ENCODE results near the gene ZNF649.
"Not testable (repeated sequence)": the region's sequence is repeated elsewhere in the genome, so short reads cannot be mapped to it uniquely, and the experiment has no call there.

ZNF649 gene

GRCh38 chr19:51904331-51905165 lies at the start of gene ZNF649:
Gene ZNF649, minus strand, starts transcription at chr19:51905017. Its CDS starts 4,910 bp downstream, at chr19:51900107.
- peak; percentile 78 for DNase-seq

DNA sequence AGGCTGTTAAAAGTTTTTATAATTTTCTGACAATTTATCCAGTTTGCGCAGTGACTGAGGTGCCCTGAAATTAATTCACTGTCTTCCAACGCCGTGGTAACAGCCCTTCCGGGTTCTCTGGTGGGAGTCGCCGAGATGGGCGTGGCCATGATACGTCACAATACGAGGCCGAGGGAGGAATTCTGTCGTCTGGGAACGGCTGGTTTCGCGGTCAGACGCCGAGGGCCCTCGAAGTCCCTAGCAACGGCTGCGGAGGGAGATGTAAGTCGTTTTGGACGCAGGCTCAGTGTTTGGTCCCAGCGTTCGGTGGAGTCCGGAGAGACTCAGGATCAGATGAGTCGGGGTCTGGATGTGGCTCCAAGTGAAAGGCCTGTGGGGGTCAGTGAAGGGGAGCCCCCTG lies 44.2 kb upstream of the ZNF649 start:
- no peak for DNase-seq

DNA sequence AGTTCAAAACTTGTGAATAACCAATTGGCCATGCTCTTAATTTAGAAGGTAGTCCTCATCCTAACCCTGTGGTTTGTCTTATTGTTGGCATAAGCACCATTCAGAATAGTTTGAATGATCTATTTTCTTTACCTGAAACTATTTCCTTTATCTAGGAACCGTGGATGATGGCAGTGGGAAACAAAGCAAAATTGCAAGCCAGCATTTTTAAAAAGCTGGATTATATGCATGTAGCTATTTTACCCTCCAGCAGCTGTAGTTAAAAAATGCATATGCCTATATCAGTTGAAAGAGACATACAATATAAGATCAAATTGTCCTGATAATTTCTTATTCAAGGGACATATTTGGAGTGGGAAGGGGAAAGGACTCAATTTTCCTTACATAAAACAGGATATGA lies 41.8 kb upstream of the ZNF649 start:
- no peak for DNase-seq

DNA sequence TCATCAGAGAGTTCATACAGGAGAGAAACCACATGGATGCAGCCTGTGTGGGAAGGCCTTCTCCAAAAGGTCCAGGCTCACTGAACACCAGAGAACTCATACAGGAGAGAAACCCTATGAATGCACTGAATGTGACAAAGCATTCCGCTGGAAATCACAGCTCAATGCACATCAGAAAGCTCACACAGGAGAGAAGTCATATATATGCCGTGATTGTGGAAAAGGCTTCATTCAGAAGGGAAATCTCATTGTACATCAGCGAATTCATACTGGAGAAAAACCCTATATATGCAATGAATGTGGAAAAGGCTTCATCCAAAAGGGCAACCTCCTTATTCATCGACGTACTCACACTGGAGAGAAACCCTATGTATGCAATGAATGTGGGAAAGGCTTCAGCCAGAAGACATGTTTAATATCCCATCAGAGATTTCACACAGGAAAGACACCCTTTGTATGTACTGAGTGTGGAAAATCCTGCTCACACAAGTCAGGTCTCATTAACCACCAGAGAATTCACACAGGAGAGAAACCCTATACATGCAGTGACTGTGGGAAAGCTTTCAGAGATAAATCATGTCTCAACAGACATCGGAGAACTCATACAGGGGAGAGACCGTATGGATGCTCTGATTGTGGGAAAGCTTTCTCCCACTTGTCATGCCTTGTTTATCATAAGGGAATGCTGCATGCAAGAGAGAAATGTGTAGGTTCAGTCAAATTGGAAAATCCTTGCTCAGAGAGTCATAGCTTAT lies 40.2 kb upstream of the ZNF649 start:
- no peak for DNase-seq

DNA sequence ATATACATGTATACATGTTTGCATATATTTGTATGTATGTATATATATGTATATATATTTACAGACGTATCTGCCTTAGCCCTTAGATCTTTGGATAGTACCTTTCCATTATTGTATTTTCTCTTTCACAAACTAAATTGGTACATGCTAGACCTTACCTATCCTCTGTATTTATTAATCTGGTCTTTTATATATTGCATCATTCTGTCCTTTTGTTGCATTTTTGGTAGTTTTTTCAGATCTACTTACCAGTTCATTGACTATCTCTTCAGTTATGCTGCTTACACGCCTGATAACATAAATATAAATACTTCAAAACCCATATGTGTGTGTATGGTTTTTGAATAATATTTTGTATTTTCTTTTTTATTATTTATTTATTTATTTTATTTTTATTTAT lies 34.1 kb upstream of the ZNF649 start:
- no peak for DNase-seq

DNA sequence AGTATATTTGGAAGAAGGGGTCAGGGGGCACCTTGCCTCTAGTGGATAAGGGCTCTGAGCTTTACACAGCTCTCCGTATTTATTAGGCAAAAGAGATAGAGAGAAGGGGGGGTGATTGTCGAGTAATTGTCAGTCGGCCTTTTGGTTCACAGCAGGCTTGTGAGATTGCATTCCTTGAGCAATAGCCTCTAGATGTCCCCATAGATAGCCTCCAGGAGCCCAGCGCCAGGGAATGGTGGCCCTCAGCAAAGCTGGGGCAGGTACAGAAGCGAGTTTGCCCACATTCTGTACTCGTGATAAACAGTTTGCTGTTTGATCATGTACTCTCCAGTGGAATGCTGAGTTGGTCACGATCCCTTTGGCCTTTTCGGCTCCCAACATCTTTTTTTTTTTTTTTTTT lies 27.1 kb upstream of the ZNF649 start:
- no peak for DNase-seq

DNA sequence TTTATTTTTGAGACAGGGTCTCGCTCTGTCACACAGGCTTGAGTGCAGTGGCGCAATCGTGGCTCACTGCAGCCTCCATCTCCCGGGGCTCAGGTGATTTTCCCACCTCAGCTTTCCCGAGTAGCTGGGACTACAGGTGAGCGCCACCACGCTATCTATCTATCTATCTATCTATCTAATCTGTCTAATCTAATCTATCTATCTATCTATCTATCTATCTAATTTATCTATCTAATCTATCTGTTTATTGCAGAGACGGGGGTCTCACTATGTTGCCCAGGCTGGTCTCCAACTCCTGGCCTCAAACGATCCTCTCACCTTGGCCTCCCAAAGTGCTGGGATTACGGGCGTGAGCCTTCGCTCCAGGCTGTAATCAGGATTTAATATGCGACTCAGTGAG lies 23.0 kb upstream of the ZNF649 start:
- no peak for DNase-seq

GRCh38 chr19:51926784-51927741 lies 22.2 kb upstream of the ZNF649 start, which contains the start of gene ZNF613:
Gene ZNF613, plus strand, starts transcription at chr19:51927472. Its CDS starts 8,749 bp downstream, at chr19:51936221.
- peak; percentile 83 for DNase-seq

DNA sequence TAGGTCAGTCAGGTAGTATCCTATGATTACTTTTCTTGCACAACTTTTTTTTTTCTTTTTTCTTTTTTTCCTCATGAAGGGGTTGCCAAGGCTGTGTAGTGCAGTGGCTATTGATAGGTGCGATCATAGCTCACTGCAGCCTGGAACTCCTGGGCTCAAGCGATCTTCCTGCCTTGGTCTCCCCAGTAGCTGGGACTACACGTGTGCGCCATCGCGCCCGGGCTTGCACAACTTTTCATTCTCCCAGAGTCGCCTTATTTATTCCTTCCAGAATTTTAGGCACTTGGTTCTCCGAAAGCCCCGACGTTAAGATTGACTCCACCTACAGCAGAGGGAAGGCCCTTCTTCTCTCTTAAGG lies 21.6 kb upstream of the ZNF649 start:
- no peak for DNase-seq

- DNase-seq = no peak
Measured at GRCh38 chr19:51921949-51922348, 17.1 kb upstream of the ZNF649 start.

- no peak for DNase-seq
Measured at GRCh38 chr19:51919606-51920005, 14.8 kb upstream of the ZNF649 start.

GRCh38 chr19:51916167-51916566 lies 11.3 kb upstream of the ZNF649 start:
- no peak for DNase-seq

- no peak for DNase-seq
Measured at GRCh38 chr19:51915324-51915867, 10.6 kb upstream of the ZNF649 start.

DNA sequence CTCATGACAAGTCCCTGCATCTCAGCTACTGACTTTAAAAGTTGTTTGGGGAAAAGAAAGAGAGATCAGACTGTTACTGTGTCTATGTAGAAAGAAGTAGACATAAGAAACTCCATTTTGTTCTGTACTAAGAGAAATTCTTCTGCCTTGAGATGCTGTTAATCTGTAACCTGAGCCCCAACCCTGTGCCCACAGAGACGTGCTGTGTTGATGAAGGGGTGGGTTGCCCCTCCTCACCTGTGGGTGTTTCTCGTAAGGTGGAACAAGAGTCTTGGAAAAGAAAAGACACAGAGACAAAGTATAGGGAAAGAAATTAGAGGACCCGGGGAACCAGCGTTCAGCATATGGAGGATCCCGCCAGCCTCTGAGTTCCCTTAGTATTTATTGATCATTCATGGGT lies 3.2 kb upstream of the ZNF649 start:
- not testable (repeated sequence) for DNase-seq

GRCh38 chr19:51906108-51906507 lies 1.3 kb upstream of the ZNF649 start:
- DNase-seq = not testable (repeated sequence)

DNA sequence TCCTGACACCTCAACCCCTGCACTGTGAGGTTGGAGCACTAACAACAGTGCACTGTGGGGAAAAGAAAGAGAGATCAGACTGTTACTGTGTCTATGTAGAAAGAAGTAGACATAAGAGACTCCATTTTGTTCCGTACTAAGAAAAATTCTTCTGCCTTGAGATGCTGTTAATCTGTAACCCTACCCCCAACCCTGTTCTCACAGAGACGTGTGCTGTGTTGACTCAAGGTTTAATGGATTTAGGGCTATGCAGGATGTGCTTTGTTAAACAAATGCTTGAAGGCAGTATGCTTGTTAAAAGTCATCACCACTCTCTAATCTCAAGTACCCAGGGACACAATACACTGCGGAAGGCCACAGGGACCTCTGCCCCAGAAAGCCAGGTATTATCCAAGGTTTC lies 822 bp upstream of the ZNF649 start:
- not testable (repeated sequence) for DNase-seq

DNA sequence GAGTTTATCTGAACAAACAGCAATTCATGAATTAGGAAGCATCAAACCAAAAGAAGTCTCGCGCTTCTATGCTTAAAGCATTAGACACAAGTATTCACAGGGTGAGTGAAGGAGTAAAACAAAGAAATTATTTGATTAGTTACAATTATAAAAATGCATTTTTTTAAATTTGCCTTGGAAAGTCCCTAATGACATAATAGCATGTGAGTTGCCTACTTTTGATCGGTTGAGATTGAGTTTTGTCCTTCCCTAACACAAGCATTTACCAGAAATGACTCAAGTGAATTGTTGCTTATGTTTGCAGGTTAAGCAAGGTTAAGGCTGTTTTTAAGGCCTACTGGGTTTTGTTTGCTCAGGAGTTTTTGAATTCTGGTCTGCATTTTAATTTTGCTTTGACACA lies 389 bp upstream of the ZNF649 start:
- DNase-seq = no peak

DNA sequence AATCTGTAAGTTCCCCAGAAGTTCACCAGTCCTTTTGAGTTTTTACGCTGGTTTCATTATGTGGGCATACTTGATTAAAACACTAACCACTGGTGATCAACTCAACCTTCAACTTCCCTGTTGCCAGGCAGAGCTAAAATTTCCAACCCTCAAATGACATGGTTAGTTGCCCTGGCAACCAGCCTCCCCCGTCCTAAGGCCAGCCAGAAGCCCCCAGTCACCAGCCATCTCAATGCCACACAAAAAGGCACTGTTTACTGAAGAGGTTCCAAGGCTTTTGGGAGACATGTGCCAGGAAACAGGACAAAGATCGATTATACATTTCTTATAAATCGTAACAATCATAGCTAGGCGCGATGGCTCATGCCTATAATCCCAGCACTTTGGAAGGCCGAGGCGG lies 1.6 kb downstream of the ZNF649 start:
- no peak for DNase-seq

- no peak for DNase-seq
Measured at GRCh38 chr19:51901860-51902259, 3.0 kb downstream of the ZNF649 start.

- DNase-seq = no peak
Measured at GRCh38 chr19:51891193-51891747, 13.5 kb downstream of the ZNF649 start.

GRCh38 chr19:51889934-51890333 lies 14.9 kb downstream of the ZNF649 start:
- DNase-seq = no peak
